Pulmonary artery endothelial cell (primary cell): ENCODE data around the gene CLMP. TPM values are rescaled to one million over a fixed set of nuclear protein-coding genes. Genes with fewer than 3 reads are reported as not detected.
"Not testable (repeated sequence)": the region's sequence is repeated elsewhere in the genome, so short reads cannot be mapped to it uniquely, and the experiment has no call there.

ENCODE experiments used
- DNase-seq: peaks from one replicate; pipeline ENCODE4 v3.0.0-alpha.2; 2011; ENCODE audit warnings: low read depth, low spot score
- total RNA-seq: library from RNA; depleted of rRNA; stranded (reverse); fragments of >200 nt; gene quantifications from 2 replicates; pipeline ENCODE4 v1.2.3, GENCODE V29; 2014

The CLMP gene
- total RNA-seq, 1 donor from 2014 or later = 12.3 TPM

- no peak for DNase-seq
Observed at GRCh38 chr11:123137431-123138224, 57.4 kb downstream of the CLMP start.

GRCh38 chr11:123135863-123136446, 59.1 kb downstream of the CLMP start:
- DNase-seq = no peak

GRCh38 chr11:123132881-123133280, 62.2 kb downstream of the CLMP start:
- DNase-seq = no peak

GRCh38 chr11:123132034-123132766, 62.8 kb downstream of the CLMP start:
- DNase-seq = not testable (repeated sequence)

GRCh38 chr11:123129920-123130319, 65.1 kb downstream of the CLMP start:
- no peak for DNase-seq

- DNase-seq = no peak
Observed at GRCh38 chr11:123125169-123125568, 69.9 kb downstream of the CLMP start.

- DNase-seq = no peak
Observed at GRCh38 chr11:123122852-123123251, 72.2 kb downstream of the CLMP start.

GRCh38 chr11:123122341-123122740, 72.7 kb downstream of the CLMP start:
- no peak for DNase-seq

GRCh38 chr11:123116486-123116885, 78.6 kb downstream of the CLMP start:
- DNase-seq = no peak

- DNase-seq = no peak
Observed at GRCh38 chr11:123111465-123111864, 83.6 kb downstream of the CLMP start.

- no peak for DNase-seq
Observed at GRCh38 chr11:123110397-123110796, 84.7 kb downstream of the CLMP start.

GRCh38 chr11:123107945-123108495, 87.0 kb downstream of the CLMP start:
- no peak for DNase-seq

- DNase-seq = no peak
Observed at GRCh38 chr11:123104697-123105096, 90.4 kb downstream of the CLMP start.

GRCh38 chr11:123103326-123103980, 91.6 kb downstream of the CLMP start:
- no peak for DNase-seq

GRCh38 chr11:123100379-123101085, 94.5 kb downstream of the CLMP start:
- no peak for DNase-seq

GRCh38 chr11:123098990-123099389, 96.1 kb downstream of the CLMP start:
- DNase-seq = no peak

GRCh38 chr11:123093739-123094138, 101.3 kb downstream of the CLMP start:
- DNase-seq = no peak

- DNase-seq = no peak
Observed at GRCh38 chr11:123091506-123091905, 103.5 kb downstream of the CLMP start.

GRCh38 chr11:123090168-123090567, 104.9 kb downstream of the CLMP start:
- not testable (repeated sequence) for DNase-seq

GRCh38 chr11:123088896-123089295, 106.2 kb downstream of the CLMP start:
- DNase-seq = not testable (repeated sequence)

- DNase-seq = not testable (repeated sequence)
Observed at GRCh38 chr11:123087657-123088056, 107.4 kb downstream of the CLMP start.
